CD4-positive, alpha-beta T cell treated with Interleukin-4 for 1 hour (primary cell): ENCODE data around the gene NCAPG.
"Not testable (repeated sequence)": the region's sequence is repeated elsewhere in the genome, so short reads cannot be mapped to it uniquely, and the experiment has no call there.

Source experiments
- DNase-seq, 2 donors: peaks; one replicate each; pipeline ENCODE4 v3.0.0-alpha.2; 2020 to 2022

NCAPG gene

DNA sequence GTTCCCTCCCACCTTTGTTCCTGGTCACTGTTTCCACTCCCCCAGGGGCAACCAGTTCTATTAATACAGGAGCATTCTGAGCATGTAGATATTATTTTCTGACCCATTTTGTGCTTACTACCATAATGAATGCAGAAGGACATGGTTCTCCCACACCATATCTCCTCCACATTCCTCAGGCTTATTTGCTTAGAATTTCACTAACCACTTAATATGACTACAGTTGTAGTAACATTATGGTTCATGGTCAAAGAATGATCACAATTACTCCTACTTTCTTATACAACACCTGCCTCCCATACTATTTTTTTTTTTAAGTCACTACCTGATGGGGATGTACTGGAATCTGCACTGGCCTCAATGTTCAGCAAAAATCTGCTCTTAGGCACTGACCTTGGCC lies 21.8 kb upstream of the NCAPG start:
- no peak for DNase-seq

DNA sequence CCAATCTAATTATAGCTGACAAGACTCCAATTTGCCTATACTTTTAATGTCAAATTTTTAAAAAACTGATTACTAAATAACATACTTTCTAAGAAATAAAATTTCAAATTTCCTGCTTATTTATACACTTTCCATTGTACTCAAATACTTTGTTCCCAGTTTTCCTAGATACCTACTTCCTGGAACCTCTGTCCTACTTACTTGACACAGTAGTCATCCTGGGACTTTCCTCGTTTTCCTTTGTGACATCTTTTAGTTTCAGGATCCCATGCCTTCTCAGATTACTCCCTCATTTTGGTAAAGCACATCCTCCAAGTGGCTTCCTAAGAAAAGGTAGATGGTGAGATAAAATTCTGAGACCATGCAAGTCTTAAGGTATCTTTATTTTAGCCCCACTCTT lies 16.0 kb upstream of the NCAPG start:
- DNase-seq = no peak

DNA sequence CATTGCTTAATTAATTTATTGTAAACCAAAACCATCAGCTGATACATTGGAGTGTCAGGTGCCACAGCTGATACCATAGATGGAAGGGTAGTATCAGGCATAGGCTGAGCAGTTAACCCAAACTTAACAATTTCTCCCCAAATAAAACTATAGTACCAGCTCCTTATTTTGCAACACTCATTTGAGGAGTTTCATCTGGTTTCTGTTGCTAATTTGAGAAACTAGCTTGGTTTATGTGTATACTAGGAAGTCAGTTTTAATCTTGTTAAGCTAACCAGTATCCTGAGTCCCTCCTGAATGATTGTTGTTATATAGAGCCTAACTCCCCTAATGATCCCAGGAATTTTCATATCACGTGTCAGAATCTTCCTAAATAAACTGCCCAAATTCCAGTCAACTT lies 13.0 kb upstream of the NCAPG start:
- DNase-seq = no peak

DNA sequence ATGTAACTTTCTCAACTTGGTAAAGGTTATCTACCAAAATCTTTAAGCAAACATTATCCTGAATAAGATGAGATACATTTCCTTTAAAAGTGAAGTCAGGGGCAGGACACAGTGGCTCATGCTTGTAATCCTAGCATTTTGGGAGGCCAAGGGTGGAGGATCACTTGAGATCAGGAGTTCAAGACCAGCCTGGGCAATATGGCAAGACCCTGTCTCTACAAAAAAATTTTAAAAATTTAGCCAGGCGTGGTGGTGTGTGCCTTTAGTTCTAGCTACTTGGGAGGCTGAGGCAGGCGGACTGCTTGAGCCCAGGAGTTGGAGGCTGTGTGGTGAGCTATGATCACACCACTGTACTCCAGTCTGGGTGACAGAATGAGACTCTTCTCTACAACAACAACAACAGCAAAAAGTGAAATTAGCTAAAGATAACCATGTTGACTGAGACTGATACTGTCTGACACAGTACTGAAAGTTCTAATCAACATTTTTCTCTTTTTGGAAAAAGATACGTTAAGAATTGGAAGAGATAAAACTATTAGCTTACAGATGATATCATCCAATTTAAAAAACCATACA lies 5.1 kb upstream of the NCAPG start:
- no peak for DNase-seq

DNA sequence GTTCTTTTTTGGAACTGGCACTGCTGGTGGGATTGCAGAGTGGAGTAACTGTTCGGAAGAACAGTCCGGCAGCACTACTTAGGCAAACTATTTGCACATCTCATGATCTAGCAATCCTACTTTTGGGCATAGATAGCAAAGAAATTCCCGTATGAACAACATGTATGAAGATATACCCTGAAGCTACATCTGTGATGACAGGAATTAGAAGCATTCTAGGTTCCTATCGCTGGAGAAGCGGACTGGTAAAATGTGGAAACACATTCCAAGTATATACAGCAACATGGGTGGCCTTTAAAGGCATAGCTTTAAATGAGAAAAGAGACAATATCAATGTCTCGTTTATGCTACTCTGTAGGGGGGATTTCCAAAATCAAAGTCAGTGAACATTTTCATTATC lies 3.3 kb upstream of the NCAPG start:
- DNase-seq = no peak

DNA sequence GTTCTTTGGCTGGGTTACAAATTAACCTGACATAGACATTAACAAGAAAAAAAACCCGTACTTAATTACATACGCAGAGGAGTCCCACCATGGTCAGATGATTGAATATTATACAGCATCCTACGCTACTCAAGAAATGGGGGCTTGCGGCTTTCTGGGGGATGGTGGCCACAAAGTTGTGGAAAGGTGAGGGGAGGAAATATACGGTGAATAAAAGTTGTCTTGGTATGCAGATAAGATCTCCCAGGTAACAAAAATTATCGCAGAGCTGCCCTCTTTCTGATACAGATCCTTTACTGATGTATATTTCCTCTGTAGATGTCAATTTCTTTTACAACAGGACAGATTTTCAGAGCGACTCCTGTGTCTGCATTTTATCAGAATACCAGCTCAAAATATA lies 1.1 kb upstream of the NCAPG start:
- DNase-seq = peak in 1 of 2 donors; percentile 33

DNA sequence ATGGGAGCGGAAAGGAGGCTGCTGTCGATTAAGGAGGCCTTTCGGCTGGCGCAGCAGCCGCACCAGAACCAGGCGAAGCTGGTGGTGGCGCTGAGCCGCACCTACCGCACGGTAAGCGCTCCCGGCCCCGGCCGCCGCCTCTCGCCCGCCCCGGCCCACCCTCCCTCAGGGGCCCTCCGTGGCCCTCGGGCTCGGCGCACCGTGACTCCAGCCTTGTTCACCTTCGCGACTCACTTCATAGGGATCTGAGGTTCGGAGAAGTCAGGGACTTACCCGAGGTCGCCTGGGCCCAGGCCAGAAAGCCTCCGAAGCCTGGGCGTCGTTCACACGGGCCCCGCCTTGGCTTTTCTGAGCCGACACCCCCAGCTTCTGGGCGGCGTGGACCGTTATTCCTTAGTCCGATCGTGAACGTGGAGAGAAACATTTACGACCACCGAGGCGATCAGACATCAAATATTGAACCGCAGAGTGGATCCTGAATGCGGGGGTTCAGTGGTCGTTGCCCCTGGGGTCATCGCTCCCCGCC lies 362 bp downstream of the NCAPG start:
- no peak for DNase-seq

DNA sequence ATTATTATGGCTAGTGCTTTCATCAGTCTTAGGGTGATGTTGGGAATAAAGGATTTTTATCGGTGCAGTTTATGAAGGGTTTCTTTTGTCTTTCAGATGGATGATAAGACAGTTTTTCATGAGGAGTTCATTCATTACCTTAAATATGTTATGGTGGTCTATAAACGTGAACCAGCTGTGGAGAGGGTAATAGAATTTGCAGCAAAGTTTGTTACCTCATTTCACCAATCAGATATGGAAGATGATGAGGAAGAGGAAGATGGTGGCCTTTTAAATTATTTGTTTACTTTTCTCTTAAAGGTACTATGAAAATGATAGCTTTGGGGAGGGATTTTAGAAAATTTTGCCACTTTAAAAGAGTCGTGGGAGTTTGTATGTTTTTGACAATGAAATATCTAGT lies 1.3 kb downstream of the NCAPG start:
- no peak for DNase-seq

DNA sequence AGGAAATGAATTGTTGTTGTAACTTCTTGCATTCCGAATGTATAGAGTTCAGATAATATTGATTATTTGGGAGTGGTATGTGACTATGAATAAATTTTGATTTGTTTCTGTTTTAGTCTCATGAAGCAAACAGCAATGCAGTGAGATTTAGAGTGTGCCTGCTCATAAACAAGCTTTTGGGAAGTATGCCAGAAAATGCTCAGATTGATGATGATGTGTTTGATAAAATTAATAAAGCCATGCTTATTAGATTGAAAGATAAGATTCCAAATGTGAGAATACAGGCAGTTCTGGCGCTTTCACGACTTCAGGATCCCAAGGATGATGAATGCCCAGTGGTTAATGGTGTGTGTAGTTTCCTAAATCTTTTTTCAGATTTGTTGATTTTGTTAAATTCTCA lies 2.0 kb downstream of the NCAPG start:
- DNase-seq = no peak

DNA sequence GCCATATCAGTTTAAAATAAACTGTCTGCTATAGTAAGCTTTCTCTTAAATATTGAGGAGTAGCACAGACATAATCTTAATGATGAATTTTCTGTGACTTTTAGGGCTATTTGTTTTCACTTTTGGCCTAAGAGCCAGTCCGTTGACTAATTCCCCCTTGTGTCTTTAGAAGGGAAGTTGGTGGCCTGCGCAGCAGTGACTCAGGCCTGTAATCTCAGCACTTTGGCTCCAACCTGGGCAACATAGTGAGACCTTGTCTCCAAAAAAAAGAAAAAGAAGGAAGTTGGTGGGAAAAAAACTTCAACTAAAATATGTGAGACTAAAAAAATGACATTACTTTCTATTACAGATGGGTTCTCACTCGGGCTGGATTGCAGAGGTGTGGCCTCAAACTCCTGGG lies 3.4 kb downstream of the NCAPG start:
- peak in 1 of 2 donors; percentile 42 for DNase-seq

DNA sequence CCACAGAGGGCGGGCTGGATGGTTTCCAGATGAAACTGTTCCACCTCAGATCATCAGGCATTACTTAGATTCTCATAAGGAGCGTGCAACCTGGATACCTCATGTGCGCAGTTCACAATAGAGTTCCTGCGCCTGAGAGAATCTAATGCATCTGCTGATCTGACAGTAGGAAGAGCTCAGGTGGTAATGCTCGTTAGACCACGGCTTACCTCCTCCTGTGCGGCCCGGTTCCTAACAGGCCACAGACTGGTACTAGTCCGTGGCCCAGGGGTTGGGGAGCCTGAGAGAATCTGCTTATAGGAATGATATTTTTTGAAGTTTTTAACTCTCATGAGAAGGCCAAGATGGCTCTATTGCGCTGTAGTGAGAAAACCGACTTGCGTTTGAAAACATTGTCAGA lies 5.4 kb downstream of the NCAPG start:
- no peak for DNase-seq

DNA sequence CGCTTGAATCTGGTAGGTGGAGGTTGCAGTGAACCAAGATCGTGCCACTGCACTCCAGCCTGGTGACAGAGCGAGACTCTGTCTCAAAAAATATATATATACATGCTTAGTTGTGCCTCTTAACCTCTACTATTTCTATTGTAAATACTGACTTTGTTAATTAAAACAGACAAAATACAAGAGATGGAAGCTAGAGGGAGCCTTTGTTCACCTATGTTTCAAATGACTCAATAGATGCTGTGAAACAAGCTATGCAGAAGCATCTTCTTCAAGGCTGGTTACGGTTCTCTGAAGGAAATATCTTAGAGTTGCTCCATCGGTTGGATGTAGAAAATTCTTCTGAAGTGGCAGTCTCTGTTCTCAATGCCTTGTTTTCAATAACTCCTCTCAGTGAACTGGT lies 6.2 kb downstream of the NCAPG start:
- DNase-seq = peak in 1 of 2 donors; percentile 72

DNA sequence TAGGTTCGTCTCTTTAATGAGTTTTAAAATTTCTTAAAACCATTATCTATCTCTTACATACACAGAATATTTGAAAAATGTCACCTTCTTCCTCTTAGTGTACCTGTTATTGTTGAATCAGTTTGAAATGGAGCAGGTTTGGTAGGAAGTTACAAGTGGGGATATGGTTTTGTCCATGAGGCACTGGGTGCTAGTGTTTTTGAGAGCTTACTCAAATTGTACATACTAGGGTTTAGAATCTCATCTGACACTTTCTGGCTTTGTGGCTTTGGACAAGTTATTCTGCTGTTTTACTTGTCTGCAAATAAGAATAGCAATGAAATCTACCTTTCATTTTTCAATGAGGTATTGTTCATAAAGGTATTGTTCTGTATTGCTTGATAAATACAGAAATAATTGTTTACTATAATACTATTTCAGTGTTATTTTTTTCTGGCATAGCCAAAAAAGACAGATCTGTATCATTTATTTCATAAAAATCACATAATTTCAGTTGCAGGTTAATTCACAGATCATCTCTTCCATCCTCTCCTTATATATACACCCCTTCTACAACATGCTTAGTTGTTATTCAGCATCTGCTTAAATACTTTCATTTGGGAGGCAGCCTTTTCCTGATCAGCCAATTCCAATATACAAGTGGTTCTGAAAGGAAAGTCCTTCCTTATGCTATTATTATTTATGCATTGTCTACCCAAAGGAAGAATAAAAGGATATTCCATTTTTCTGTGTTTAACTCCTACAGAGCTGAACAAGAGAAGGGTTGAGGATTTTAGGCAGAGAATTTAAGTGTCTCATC lies 13.3 kb downstream of the NCAPG start:
- no peak for DNase-seq

DNA sequence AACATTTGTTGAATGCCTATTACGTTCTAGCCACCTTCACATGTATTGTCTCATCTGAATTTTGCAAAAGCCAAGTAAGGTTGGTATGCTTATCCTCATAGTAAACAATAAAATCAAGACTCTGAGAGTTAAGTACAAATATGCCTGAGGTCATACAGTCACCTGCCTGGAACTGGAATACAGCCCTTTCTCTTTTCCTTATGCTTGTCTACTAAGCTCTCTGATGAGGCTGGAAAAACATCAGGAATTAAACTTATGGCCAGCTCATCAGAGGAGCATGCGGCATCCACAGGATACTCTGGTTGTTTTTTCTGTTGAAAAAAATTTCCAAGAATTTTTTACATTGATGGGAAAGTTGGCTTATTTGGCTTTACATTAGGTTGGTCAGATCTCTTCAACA lies 35.5 kb downstream of the NCAPG start:
- no peak for DNase-seq

DNA sequence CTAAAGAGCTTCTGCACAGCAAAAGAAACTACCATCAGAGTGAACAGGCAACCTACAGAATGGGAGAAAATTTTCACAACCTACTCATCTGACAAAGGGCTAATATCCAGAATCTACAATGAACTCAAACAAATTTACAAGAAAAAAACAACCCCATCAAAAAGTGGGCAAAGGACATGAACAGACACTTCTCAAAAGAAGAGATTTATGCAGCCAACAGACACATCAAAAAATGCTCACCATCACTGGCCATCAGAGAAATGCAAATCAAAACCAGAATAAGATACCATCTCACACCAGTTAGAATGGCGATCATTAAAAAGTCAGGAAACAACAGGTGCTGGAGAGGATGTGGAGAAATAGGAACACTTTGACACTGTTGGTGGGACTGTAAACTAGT lies 39.5 kb downstream of the NCAPG start:
- DNase-seq = not testable (repeated sequence)

DNA sequence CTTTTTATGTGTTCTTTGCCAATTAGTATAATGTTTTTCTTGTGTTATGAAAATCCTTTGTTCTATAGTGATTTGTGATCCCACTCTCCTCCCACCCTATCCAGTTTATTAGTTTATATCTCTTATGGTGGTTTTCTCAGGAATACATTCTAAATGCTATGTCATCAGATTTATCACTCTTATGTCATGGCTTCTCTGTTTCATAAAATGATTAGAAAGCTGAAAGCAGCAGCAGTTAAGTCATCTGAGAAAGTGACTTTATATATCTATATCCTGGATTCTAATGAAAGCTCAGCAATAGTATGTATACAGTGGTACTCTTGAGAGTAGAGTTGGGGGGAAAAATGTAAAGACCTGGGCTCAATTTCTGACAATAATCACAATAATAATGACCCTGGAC lies 41.2 kb downstream of the NCAPG start:
- no peak for DNase-seq

DNA sequence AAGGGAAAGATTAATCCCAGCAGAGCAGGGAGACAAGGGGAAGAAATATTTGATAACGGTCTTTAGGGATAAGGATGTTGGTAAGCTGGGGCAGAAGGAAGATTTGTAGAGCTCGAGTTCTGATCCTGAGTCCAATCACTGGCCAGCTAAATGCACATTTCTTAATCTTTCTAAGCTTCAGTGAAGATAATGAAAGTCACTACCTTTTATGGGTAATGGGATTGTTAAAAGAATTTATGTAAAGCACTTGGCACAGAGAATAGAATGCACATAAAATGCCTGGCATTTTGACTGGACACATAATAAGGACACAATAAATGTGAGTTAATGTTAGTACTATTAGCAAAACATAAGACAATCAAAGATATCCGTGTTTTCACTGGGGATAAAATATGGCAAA lies 43.3 kb downstream of the NCAPG start:
- no peak for DNase-seq

DNA sequence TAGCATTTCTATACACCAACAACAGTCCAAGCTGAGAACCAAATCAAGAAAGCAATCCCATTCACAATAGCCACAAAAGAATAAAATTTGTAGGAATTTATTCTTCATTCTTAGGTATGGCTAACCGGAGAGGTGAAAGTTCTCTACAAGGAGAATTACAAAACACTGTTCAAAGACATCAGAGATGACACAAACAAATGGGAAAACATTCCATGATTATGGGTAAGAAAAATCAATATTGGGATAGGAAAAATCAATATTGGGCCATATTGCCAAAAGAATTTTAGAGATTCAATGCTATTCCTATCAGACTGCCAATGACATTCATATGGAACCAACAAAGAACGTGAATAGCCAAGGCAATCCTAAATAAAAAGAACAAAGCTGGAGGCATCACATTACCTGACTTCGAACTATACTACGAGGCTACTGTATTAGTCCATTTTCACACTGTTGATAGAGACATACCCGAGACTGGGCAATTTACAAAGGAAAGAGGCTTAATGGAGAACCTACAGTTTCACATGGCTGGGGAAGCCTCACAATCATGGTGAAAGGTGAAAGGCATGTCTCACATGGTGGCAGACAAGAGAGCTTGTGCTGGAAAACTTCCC lies 49.1 kb downstream of the NCAPG start:
- no peak for DNase-seq

DNA sequence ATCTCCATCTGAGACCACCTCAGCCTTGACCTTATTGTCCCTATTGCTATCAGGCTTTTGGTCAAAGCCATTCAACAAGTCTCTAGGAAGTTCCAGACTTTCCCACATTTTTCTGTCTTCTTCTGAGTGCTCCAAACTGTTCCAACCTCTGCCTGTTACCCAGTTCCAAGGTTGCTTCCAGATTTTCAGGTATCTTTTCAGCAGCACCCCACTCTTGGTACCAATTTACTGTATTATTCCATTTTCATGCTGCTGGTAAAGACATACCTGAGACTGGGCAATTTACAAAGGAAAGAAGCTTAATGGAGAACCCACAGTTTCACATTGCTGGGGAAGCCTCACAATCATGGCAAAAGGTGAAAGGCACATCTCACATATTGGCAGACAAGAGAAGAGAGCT lies 51.1 kb downstream of the NCAPG start:
- DNase-seq = not testable (repeated sequence)

DNA sequence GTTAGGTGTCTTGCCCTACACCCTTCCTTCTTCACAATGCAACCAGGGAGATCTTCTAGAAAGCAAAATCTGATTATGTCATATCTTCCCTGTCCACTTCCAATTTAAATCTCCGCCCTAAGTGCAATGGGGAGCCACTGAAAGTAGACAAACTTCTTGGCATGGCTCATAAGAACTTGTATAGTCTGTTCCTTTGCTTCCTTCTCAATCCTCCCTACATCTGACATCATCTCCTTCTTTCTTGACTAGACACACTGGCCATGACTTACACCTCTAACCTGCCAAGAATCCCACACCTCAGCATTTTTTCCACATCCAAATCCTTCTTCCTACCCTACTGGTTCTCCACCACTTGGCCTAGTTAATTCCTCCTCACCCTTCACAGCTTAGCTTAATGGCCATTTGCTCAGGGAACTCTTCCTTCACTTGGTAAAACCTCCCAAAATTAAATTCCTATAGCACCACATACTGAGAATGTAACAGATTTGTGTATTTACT lies 55.1 kb downstream of the NCAPG start:
- DNase-seq = no peak

DNA sequence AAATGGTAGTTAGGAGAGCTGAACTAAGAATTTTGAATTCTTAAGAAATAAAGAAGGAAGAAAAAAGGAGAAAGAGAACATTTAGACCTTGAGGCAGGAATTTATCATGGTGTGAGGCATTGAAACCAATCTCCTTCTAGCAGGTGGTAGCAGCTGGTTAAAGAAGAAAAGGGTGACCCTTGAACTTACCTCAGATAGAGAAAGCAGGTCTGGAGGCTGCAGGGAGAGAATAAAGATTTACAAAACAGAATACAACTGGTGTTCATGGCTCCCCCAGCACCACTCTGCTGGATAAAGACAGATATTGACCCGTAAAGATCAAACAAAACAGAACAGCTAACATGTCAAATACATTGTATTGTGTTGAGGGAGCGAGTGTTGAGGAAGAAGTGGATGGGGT lies 56.0 kb downstream of the NCAPG start:
- DNase-seq = no peak

DNA sequence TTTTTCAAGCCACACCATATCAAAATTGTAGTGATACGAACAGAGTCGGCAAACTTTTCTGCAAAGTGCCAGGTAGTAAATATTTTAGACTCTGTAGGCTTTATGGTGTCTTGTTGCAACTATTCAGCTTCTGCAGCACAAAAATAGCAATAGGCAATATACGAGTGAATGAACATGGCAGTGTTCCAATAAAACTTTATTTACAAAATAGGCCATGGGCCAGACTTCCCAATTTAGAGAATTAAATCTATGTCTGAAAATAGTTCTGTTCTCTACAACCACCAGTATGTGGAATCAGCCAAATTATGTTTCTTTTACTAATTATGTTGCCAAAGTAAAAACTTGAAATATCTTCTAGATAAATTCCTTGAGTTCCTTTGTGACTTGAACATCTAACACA lies 56.5 kb downstream of the NCAPG start:
- no peak for DNase-seq

DNA sequence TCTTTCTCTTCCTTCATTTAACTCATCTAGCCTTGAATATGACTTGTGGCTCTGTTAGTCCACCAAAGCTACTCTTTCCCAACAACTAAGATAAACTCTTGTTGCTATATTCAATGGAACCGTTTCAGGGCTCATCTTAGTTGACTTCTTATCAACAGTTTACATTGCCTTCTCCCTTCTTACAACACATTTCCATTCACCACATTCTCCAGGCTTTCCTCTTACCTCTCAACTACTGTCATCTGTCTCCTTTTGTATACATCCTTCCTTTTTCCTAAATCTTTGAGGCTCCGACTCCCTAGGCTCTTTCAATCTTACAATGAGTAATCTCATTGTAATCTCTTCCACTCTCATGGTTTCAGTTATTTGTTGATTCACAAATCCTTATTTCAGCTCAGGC lies 58.5 kb downstream of the NCAPG start:
- no peak for DNase-seq
